Stimulated activated CD4-positive, alpha-beta T cell treated with anti-CD3 and anti-CD28 coated beads, TNF-alpha, amount 100 ng/mL, for 48 hours (primary cell): ENCODE results near the gene AGFG1.
"Not testable (repeated sequence)": the region's sequence is repeated elsewhere in the genome, so short reads cannot be mapped to it uniquely, and the experiment has no call there.

Experiments used
- DNase-seq, 3 donors: peaks; one replicate each; pipeline ENCODE4 v3.0.0-alpha.2; 2020; ENCODE audit warnings: low read depth in 3 of 3

Gene AGFG1

GRCh38 chr2:227539465-227539956 lies 67.6 kb downstream of the AGFG1 start:
- no peak for DNase-seq

DNA sequence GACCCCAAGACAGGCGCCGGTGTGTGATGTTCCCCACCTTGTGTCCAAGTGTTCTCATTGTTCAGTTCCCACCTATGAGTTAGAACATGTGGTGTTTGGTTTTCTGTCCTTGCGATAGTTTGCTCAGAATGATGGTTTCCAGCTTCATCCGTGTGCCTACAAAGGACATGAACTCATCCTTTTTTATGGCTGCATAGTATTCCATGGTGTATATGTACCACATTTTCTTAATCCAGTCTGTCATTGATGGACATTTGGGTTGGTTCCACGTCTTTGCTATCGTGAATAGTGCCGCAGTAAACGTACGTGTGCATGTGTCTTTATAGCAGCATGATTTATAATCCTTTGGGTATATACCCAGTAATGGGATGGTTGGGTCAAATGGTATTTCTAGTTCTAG lies 68.4 kb downstream of the AGFG1 start:
- DNase-seq, result not testable (repeated sequence)

GRCh38 chr2:227545990-227546389 lies 74.0 kb downstream of the AGFG1 start:
- DNase-seq, result peak in 1 of 3 donors; percentile 10

DNA sequence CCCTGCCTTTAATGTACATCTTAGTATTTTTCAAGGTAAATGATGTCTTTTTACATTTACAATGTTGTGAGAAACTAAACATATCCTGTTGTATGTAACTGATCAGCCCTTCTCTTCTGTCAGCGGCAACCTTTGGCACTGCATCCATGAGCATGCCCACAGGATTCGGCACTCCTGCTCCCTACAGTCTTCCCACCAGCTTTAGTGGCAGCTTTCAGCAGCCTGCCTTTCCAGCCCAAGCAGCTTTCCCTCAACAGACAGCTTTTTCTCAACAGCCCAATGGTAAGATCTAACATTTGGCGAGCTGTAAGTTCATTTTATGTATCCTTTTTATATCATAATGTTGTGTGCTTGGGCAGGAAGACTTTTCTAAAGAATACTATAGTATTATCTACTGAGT lies 79.9 kb downstream of the AGFG1 start:
- no peak for DNase-seq

- no peak for DNase-seq
These were observed 90.6 kb downstream of the AGFG1 start for GRCh38 chr2:227562581-227562980.

DNA sequence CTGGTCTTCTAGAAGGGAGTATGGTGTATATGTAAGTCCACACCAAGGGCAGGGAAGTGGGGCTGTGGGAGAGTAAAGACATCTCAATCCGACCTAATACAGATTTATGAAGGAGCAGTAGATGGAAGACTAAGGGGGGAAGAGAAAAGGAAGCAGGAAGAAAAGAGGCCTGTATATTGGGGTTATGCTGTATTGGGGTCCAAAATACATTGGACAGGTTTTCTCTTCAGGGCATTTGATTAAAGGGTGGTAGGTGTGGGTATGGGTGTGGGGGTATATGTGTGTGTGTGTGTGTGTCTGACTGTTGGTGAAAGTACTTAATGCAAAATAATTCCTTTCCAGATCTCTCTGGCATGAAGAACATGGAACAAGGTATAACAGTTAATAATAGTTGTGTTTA lies 93.1 kb downstream of the AGFG1 start:
- DNase-seq, result no peak

DNA sequence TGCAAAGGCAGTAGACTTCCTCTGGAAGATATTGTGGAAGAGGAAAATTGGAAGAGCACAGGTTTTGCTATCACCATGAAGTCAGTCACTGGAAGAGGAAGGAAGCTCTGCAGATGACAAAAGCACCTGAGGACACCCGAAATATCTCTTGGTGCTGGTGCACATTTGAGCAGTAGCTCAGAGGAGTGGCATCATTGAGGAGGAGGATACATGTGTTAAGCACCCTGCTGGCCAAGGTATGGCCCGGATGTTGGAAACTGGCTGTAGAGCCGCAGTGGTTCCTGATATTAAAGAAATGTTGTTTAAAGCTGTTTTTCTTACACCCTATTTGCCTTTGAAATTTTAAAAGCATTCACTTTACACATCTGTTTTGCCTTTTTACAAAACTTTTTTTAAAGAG lies 94.1 kb downstream of the AGFG1 start:
- no peak for DNase-seq

GRCh38 chr2:227568852-227569169 lies 96.9 kb downstream of the AGFG1 start:
- no peak for DNase-seq

- no peak for DNase-seq
These were observed 98.7 kb downstream of the AGFG1 start for GRCh38 chr2:227570615-227571014.

DNA sequence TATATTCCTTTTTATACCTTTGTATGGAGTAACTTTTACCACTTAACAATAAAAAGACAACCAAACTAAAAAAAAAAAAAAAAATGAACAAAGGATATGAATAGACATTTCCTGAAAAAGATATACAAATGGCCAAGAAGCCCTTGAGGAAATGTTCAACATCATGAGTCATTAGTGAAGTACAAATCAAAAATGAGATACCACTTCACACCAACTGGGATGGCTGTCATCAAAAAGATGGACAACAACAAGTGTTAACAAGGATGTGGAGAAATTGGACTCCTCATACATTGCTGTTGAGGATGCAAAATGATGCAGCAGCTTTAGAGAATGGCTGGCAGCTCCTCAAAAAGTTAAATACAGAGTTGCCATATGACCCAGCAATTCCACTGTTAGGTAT lies 104.2 kb downstream of the AGFG1 start:
- no peak for DNase-seq

GRCh38 chr2:227576812-227577211 lies 104.9 kb downstream of the AGFG1 start:
- DNase-seq, result no peak

- no peak for DNase-seq
These were observed 105.6 kb downstream of the AGFG1 start for GRCh38 chr2:227577555-227577954.

DNA sequence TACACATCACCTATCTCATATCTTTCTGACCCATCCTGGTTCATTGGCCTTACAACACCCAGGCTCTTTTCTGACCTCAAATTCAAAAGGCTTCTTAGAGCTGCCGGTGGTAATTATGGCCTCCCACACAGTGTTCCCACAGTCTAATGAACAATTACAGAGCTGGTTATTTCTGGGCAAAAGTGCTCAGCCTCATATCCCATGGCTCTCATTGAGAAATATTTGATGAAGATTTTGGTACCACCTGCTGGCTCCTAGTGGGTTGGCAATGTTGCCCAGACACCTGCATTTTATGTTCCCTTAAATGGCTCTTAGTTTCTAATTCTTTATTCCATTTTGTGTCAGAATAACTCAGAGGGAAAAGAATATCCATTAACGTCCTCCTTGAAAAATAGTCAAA lies 106.7 kb downstream of the AGFG1 start:
- DNase-seq, result no peak

GRCh38 chr2:227579791-227580190 lies 107.8 kb downstream of the AGFG1 start:
- DNase-seq, result no peak

- no peak for DNase-seq
These were observed 110.4 kb downstream of the AGFG1 start for GRCh38 chr2:227582369-227582768.

DNA sequence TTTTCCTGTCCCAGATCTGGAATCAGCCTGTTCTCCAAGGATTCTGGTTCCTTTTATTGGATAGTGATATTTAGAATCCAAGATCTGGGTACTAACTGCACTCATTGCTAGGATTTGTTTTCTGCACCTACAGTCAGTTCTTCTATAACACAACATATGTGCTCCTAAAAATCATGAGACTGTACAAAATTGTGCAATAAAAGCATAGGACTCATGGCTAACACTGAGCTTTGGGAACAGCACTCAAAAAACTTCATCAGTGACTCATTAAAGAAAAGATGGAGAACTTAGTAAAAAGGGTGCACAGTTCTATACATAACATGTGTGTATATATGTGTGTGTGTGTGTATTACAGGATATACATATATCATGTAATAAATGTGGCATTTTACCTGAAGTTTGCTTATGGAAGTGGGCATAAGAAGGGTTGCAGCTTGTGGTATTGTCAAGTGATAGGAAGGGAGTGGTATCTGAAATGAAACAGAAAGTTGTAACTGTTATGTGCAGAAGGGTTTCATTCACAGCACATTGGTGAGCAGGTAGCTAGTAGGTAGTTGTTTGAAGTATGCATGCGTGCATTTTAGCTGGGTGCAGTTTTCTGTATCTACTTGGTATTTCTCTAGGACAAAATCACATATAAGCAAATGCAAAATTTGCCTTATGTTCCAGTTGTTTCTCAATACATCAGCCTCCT lies 120.9 kb downstream of the AGFG1 start:
- DNase-seq, result no peak

GRCh38 chr2:227595797-227596196 lies 123.8 kb downstream of the AGFG1 start:
- no peak for DNase-seq

GRCh38 chr2:227597036-227597435 lies 125.1 kb downstream of the AGFG1 start:
- no peak for DNase-seq

GRCh38 chr2:227597998-227598397 lies 126.0 kb downstream of the AGFG1 start:
- DNase-seq, result no peak

GRCh38 chr2:227598835-227599503 lies 127.0 kb downstream of the AGFG1 start, which contains the start of gene SCYGR2:
SCYGR2 (plus strand) TSS chr2:227598893; CDS start chr2:227598893, 0 bp downstream.
- not testable (repeated sequence) for DNase-seq

- no peak for DNase-seq
These were observed 130.4 kb downstream of the AGFG1 start for GRCh38 chr2:227602358-227602757.

GRCh38 chr2:227606476-227606875 lies 134.5 kb downstream of the AGFG1 start:
- no peak for DNase-seq

- DNase-seq, result no peak
These were observed 136.0 kb downstream of the AGFG1 start for GRCh38 chr2:227607941-227608340.
